Measurements from ENCODE around the gene NUMBL.

DNA sequence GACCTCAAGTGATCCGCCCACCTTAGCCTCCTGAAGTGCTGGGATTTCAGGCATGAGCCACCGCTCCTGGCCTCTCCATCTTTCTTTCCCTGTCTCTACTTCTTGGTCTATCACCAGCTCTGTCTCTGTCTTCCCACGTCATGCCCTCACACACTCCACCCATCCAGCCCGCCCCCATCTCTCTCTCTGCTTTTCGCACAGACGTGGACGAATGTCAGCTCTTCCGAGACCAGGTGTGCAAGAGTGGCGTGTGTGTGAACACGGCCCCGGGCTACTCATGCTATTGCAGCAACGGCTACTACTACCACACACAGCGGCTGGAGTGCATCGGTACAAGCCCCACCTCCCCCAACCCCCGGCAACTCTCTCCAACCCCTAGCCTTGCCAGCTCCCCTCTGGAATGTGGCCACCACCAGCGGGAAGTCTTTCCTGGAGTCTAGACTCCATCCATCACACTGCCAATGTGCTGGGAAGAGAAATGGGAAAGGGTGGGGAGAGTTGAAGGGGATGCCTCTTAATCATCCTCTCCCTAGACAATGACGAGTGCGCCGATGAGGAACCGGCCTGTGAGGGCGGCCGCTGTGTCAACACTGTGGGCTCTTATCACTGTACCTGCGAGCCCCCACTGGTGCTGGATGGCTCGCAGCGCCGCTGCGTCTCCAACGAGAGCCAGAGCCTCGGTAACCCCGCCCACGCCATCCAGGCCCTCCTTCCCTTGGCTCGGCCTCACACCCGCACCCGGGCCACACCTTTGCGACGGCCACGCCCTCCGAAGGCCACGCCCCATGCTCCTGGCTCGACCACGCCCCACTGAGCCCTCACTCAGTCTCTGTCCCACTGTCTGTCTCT is 66.8 kb downstream of the NUMBL start:
- TF ChIP-seq POLR2A (IDR thresholded peaks at IDR 0.05) = no peak
- TF ChIP-seq, protein P1, sequence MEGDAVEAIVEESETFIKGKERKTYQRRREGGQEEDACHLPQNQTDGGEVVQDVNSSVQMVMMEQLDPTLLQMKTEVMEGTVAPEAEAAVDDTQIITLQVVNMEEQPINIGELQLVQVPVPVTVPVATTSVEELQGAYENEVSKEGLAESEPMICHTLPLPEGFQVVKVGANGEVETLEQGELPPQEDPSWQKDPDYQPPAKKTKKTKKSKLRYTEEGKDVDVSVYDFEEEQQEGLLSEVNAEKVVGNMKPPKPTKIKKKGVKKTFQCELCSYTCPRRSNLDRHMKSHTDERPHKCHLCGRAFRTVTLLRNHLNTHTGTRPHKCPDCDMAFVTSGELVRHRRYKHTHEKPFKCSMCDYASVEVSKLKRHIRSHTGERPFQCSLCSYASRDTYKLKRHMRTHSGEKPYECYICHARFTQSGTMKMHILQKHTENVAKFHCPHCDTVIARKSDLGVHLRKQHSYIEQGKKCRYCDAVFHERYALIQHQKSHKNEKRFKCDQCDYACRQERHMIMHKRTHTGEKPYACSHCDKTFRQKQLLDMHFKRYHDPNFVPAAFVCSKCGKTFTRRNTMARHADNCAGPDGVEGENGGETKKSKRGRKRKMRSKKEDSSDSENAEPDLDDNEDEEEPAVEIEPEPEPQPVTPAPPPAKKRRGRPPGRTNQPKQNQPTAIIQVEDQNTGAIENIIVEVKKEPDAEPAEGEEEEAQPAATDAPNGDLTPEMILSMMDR (IDR thresholded peaks at IDR 0.05) = no peak
- TF ChIP-seq POLR2AphosphoS5 (IDR thresholded peaks at IDR 0.05) = no peak
